Prostate gland (tissue), 2 donors: Measurements from ENCODE around the gene CLCNKB. TPM values are rescaled to one million over a fixed set of nuclear protein-coding genes. Genes with fewer than 3 reads are reported as not detected.

Experiments
- DNase-seq: peaks from one replicate; pipeline ENCODE4 v3.0.0-alpha.2; 2019; ENCODE audit warnings: low spot score
- H3K27ac ChIP-seq, 2 donors: fragments of 200-600 bp; sonication (generic); 2 replicates each; pipeline ENCODE4 v1.5.1; 2017 to 2019
- H3K27me3 ChIP-seq: fragments of 200-600 bp; sonication (generic); replicated peaks from 2 replicates; pipeline ENCODE4 v1.5.1; 2019; ENCODE audit not compliant: insufficient read depth
- H3K36me3 ChIP-seq, 2 donors: fragments of 200-600 bp; sonication (generic); 1 replicate in 1 of 2; 2 replicates in 1 of 2; pipeline versions ENCODE4 v1.5.1 to v1.8.1; 2017 to 2019
- H3K4me1 ChIP-seq: fragments of 200-600 bp; sonication (generic); replicated peaks from 2 replicates; pipeline ENCODE4 v1.5.1; 2019
- H3K4me3 ChIP-seq, 2 donors: fragments of 200-600 bp; sonication (generic); 2 replicates each; pipeline ENCODE4 v1.5.1; 2017 to 2019
- H3K9me3 ChIP-seq: fragments of 200-600 bp; sonication (generic); 2 replicates; pipeline ENCODE4 v1.5.1; 2017
- CTCF ChIP-seq, 4 experiments: fragments of 200-600 bp in 2 of 4; fragments of 450-650 bp in 2 of 4; sonication (generic) in 2 of 4; IDR thresholded peaks; 1 replicate in 3 of 4; 2 replicates in 1 of 4; pipeline ENCODE4 v1.5.1; 2016 to 2019; ENCODE audit warnings: antibody characterized with exemption in 4 of 4, mild to moderate bottlenecking in 2 of 4, moderate library complexity in 2 of 4
- POLR2A ChIP-seq: fragments of 450-650 bp; IDR thresholded peaks from one replicate; pipeline ENCODE4 v1.6.1; 2016; ENCODE audit warnings: antibody characterized with exemption, mild to moderate bottlenecking
- POLR2AphosphoS5 ChIP-seq: sonication (generic); formaldehyde crosslinking; IDR thresholded peaks from one replicate; pipeline ENCODE4 v1.6.1; 2017; ENCODE audit warnings: antibody characterized with exemption
- WGBS: methylation state at CpG from one replicate; pipeline ENCODE4 v1.1.5; 2018; 5-methylcytosine and 5-hydroxymethylcytosine counted together
- intact Hi-C: fragments of 100-400 bp; cut with DNase I; formaldehyde crosslinking; loops from one replicate; pipeline ENCODE4 v1.14.2; 2022
- total RNA-seq, 2 donors: library from RNA; depleted of rRNA; stranded (reverse); fragments of >200 nt; gene quantifications; one replicate each; pipeline ENCODE4 v1.1.0, GENCODE V29; 2016

Gene CLCNKB
- total RNA-seq, 2 donors from 2014 or later = 1.0 to 1.9 TPM

GRCh38 chr1:16094453-16095158 is 51.0 kb downstream of the CLCNKB start:
- Histone ChIP-seq H3K27ac (no peak overlapping the region), H3K9me3 (no peaks in the 10 kb centered on the region), H3K36me3 (no peaks in the 10 kb centered on the region), H3K4me1 (no peaks in the 10 kb centered on the region), H3K4me3 (no peak overlapping the region), H3K27me3 (no peaks in the 10 kb centered on the region)
- intact Hi-C loops = no loop called here
- 96% methylated on average over 21 of the region's 21 CpGs for WGBS
- DNase-seq = no peak
- no peak for TF ChIP-seq POLR2A

GRCh38 chr1:16095447-16095846 is 51.9 kb downstream of the CLCNKB start:
- intact Hi-C loops = no loop called here
- no peak for DNase-seq
- TF ChIP-seq POLR2AphosphoS5 (no peak), POLR2A (no peak), CTCF (IDR thresholded peaks at IDR 0.05) (no peak)
- Histone ChIP-seq H3K4me3 (no peak overlapping the region), H3K27ac (no peak overlapping the region), H3K36me3 (no peaks in the 10 kb centered on the region), H3K4me1 (no peaks in the 10 kb centered on the region), H3K9me3 (no peaks in the 10 kb centered on the region), H3K27me3 (no peaks in the 10 kb centered on the region)
- WGBS = 65% methylated on average over 9 of the region's 9 CpGs

DNA sequence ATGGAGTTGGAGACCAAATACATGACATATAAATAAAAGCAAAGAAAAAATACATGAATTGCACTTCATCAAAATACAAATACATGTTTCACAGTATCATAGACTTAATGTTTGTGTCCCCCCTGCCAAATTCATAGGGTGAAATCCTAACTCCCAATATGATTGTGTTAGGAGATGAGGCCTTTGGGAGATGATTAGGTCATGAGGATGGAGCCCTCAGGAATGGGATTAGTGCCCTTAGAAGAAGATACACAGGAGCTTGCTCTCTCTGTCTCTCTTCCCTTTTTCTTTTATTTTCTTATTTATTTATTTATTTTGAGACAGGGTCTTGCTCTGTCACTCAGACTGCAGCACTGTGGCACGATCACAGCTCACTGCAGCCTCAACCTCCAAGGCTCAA is 55.8 kb downstream of the CLCNKB start:
- Histone ChIP-seq H3K27ac (no peak overlapping the region), H3K36me3 (no peaks in the 10 kb centered on the region), H3K4me3 (no peak overlapping the region), H3K9me3 (no peaks in the 10 kb centered on the region), H3K27me3 (no peaks in the 10 kb centered on the region), H3K4me1 (no peaks in the 10 kb centered on the region)
- no peak for DNase-seq
- TF ChIP-seq CTCF (IDR thresholded peaks at IDR 0.05) (no peak), POLR2A (no peak), POLR2AphosphoS5 (no peak)
- intact Hi-C loops = no loop called here
- WGBS = 88% methylated on average over 1 of the region's 1 CpG

GRCh38 chr1:16101623-16102022 is 58.0 kb downstream of the CLCNKB start:
- no peaks in the 10 kb centered on the region for H3K36me3 ChIP-seq
- 42% methylated on average over 9 of the region's 9 CpGs for WGBS

More at GRCh38 chr1:16101623-16102022, 58.0 kb downstream of the CLCNKB start:
- Histone ChIP-seq H3K4me3 (no peak overlapping the region), H3K27me3 (no peaks in the 10 kb centered on the region), H3K9me3 (no peaks in the 10 kb centered on the region), H3K27ac (no peak overlapping the region), H3K4me1 (no peaks in the 10 kb centered on the region)
- no peak for TF ChIP-seq POLR2A
- TF ChIP-seq CTCF (IDR thresholded peaks at IDR 0.05) = no peak
- TF ChIP-seq POLR2AphosphoS5 = no peak
- DNase-seq = no peak
- intact Hi-C loops = no loop called here

Other genes starting within 250 kb of the CLCNKB start
- 1 to 10 TPM; 1.6 to 2.4 TPM for gene UQCRHL, start 236.1 kb upstream of the CLCNKB start, total RNA-seq
- 10 to 100 TPM; 31.9 to 48.3 TPM for gene SPEN, start 196.1 kb upstream of the CLCNKB start, total RNA-seq
- gene ZBTB17, start 67.7 kb upstream of the CLCNKB start, total RNA-seq = 10 to 100 TPM; 28.2 to 50.8 TPM
- gene SRARP, start 39.5 kb upstream of the CLCNKB start, total RNA-seq = 1 to 10 TPM in 1 of 2 donors, not detected in 1; 2.7 TPM
- 10 to 100 TPM; 11.4 to 20.4 TPM for gene HSPB7, start 25.7 kb upstream of the CLCNKB start, total RNA-seq
- 1 to 10 TPM in 1 of 2 donors, under 1 TPM in 1; 0.41 to 2.1 TPM for gene CLCNKA, start 21.7 kb upstream of the CLCNKB start, total RNA-seq
- gene FAM131C, start 29.9 kb downstream of the CLCNKB start, total RNA-seq = not detected
- gene EPHA2, start 112.3 kb downstream of the CLCNKB start, total RNA-seq = 10 to 100 TPM; 14.8 to 17.7 TPM
- gene ARHGEF19, start 168.9 kb downstream of the CLCNKB start, total RNA-seq = 10 to 100 TPM; 13.1 to 18.8 TPM
- gene CPLANE2, start 193.4 kb downstream of the CLCNKB start, total RNA-seq = 10 to 100 TPM in 1 of 2 donors, 1 to 10 TPM in 1; 5.5 to 12.9 TPM